ENCODE results near the gene ARFGEF3.
A peak's percentile ranks its signal among the peaks of the same experiment; 100 is the strongest.

The ARFGEF3 gene

GRCh38 chr6:138218449-138218848 is 56.7 kb downstream of the ARFGEF3 start, which contains the start of gene PBOV1:
TSS of gene PBOV1 (minus strand) at chr6:138218491. CDS start at chr6:138218395, 96 bp downstream.
- no peak for DNase-seq

DNA sequence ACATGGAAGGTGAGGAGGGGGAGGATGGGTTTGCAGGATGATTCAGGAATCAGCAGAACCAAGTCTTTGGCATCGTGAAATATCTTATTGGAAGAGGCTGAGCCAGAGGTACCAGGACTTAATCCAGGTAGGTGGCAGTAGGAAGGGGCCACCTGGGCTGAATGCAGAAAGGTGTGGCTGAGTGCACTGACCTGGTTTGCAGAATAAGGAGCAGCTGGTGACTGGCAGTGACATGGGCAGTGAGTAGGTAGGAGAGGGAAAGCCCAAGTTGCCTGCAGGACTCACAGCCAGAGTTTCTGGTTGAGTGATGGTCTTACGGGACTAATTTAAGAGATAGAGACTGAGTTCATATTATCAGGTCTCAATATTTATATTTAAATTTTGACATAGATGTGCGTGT is 57.7 kb downstream of the ARFGEF3 start:
- no peak for DNase-seq

DNA sequence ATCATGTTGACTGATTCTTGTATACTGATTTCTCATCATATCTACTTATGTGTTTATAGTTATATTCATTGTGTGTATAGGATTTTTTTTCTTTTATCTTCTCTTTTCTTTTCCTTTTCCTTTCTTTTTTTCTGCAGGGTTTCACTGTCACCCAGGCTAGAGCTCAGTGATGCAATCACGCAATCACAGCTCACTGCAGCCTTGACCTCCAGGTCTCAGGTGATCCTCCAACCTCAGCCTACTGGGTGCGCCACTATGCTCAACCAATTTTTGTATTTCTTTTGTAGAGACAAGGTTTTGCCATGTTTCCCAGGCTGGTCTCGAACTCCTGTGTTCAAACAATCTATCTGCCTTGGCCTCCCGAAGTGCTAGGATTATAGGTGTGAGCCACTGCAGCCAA is 58.2 kb downstream of the ARFGEF3 start:
- no peak for DNase-seq

DNA sequence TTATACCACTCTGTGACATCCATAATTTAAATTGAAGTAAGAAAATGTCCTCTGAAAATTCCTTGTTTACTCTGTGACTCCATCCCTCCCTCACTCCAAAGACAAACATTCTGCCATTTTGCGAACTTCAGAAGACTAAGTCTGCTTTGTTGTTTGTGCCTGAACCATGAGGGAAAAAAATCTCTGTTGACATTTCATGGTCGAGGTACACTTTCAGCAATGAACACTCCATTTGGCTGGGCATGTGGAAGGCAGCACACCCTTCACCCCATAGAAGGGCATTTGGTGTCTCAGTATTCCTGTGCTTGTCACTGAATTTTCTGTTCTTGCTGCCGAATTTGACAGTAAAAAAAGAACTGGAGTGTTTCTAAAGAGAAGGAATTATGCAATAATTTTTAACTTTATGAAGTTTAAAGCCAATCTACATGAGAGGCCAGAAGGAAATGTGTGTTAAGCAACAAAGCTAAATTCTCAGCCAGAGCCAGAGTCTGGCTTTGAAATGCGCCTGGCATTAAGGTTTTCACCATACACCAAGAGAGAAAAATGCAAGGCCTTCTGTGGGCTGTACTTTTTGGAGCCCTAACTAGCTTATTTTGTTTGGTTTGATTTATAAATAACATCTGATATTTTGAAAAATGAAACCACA is 61.3 kb downstream of the ARFGEF3 start:
- DNase-seq: no peak

DNA sequence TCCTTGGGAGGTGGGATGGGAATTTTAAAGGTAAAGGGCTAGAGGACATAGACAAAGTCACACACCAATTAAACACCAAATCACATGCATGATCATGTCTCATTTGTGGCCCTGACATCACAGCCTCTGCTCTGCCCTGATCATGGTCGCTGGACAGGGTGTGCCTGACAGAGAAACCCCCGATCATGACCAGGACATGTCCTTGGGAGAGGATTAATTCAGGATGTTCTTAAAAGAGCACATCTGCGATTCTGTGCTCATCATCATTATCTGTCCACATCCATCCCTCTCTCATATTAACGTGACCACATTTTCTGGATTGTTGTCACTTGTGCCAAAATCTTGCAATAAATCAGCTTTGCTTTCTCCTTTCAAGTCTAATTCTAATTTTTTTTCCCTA is 64.2 kb downstream of the ARFGEF3 start:
- DNase-seq: no peak

GRCh38 chr6:138226700-138227315 is 65.1 kb downstream of the ARFGEF3 start:
- DNase-seq: no peak

- DNase-seq: peak; percentile 36
Observed at GRCh38 chr6:138227316-138227781, 65.6 kb downstream of the ARFGEF3 start.

DNA sequence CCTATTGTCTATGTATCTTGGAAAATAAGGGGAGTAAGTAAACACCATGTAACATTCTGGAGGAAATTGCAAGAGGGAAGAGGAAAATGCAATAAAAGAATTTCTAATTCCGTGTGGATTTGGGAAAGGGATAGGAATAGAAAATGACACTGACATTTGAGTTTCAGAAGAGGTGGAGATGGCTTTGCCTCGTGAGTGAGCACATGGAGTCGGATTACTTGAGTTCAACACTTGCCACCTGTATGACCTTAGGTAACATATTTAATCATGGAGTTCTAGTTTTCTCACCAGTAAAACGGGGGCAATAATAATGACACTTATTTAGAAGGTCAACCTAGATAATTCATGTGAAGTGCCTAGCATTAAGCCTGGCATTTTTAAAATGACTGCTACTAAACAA is 67.3 kb downstream of the ARFGEF3 start:
- no peak for DNase-seq

GRCh38 chr6:138229663-138230179 is 68.0 kb downstream of the ARFGEF3 start:
- no peak for DNase-seq

DNA sequence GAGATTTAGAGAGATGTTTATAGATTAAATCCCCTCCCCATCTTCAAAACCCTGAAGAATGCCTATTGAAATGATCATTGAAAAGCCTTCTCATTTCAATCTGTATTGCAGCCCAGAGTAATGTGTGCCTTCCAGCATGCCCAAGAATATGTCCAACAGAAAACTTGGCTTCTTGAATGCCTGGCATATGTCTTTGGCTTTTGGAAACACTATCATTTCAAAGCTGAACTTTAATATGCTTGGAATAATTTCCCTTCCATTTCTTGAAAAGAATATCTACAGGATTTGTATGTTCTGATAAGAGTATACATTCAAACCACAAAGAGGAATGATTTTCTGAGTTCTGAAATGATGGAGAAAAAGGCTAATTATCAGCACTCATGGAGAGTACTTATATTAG is 68.5 kb downstream of the ARFGEF3 start:
- no peak for DNase-seq

DNA sequence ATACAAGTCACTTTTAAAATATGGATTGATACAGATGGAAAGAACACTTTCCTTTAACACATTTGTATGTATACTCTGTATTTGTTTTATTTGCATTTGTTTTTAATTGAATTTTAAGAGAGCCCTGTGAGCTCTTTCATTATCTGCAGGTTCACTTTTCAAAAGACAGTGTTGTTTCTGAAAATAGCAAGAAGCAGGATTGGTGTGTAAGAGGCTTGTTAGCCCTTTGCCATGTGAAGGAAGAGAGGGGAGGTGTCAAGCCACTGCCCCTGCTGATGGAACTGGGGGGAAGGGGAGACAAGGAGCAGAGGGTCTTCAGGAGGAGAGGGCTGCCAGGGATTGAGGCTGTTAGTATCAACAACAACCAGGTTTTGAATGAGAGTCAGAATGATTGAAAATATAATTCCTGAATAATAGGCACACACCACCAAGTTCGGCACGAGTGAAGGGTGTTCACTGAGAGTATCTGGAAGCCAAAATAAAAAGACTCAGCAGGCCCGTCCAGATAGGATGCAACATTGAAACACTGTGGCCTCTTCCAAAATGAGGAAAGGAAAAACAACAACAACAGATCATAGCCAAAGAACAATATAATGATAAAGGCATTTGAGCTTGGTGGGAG is 69.1 kb downstream of the ARFGEF3 start:
- no peak for DNase-seq

DNA sequence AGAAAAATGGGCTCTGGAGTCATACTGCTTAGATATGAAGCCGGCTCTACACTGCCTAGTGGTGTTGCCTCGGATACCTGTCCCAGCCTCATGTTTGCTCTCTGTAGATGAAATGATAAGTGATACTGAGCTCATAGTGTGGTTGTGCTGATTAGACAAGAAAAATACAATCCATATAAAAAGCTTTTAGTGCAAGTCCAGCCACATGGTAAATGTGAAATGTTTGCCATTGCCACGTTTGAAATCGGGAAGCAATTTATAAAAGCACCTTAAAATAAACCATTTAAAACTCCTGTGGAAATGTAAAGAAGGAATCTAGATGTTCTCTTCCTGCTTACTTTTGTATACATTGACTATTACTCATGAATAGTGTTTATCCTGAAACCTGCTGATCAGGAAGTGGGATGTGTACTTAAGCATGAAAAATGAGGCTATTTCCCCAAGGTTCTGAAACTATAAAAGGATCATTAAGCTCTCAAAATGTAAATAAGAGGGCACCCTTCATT is 69.7 kb downstream of the ARFGEF3 start:
- DNase-seq: peak; percentile 20

- DNase-seq: no peak
Observed at GRCh38 chr6:138234363-138234762, 72.6 kb downstream of the ARFGEF3 start.

- DNase-seq: no peak
Observed at GRCh38 chr6:138235205-138235604, 73.5 kb downstream of the ARFGEF3 start.

GRCh38 chr6:138235693-138236092 is 74.0 kb downstream of the ARFGEF3 start:
- DNase-seq: no peak

DNA sequence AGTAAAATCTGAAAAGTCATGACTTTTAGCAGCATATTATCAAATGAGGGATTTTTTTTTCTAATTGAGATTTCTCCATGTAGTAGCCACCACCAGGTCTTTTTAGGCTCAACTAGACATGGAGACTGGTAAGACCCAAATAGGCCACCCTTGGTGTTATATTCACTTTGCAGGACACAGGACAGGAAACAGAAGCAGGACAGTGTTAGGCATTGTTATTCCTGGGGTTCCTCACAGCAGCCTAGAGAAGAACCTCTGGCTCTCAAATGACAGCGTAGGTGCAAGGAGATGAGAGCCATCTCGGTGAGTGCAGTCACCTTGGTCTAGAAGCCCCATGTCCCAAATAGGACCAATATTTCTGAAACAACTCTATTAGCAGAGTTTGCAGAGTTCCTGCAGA is 75.7 kb downstream of the ARFGEF3 start:
- no peak for DNase-seq

GRCh38 chr6:138238368-138238767 is 76.6 kb downstream of the ARFGEF3 start:
- no peak for DNase-seq

- DNase-seq: no peak
Observed at GRCh38 chr6:138239774-138240173, 78.0 kb downstream of the ARFGEF3 start.

GRCh38 chr6:138240476-138241245 is 78.9 kb downstream of the ARFGEF3 start:
- no peak for DNase-seq

GRCh38 chr6:138241381-138241780 is 79.6 kb downstream of the ARFGEF3 start:
- no peak for DNase-seq

DNA sequence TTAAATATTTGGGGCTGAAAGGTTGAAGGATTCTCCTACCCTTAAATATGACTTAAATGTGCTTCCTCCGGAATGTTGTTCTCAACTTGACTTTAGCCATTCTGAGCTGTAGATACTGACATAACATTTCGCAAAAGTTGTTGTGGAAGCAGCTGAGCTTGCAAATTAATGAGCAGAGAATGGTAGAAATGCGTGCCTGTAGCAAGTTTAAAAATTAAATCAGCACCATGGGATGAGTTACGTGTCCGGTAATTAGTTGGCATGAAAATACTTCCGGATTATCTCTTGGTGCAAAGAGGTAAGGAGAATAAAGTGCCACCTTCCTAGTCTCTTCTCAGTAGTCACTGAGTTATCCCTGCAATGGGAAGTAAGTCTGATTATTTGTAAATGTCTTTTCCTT is 80.2 kb downstream of the ARFGEF3 start:
- no peak for DNase-seq

DNA sequence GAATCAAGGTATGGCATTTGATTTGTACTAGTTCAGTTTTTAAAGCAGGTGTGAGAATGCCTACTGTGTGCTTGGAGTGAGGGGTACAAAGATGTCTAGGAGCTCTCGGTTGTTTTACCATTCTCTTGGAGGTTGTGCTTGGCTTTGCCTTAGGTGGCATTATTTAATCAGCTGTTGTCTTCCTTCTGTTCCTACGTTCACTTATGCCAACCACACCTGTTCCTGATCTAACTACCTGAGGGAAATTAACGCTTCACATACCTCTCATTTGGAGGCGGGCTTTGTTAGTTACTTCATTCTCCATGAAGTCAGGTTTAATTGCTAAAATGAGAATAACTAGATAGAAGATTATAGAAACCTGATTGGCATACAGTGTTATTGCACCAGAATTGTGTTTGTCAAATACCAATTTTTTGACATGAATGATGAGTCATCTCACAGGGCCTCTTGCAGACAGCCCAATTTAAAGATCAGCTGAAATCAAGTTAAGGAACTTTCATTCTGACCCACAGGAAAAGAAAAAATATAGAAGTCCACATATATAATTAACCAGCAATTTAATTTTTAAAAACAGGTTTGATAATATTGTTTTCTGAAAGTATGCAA is 81.4 kb downstream of the ARFGEF3 start:
- no peak for DNase-seq

- DNase-seq: no peak
Observed at GRCh38 chr6:138245751-138246150, 84.0 kb downstream of the ARFGEF3 start.
